HEK293T (cell line): ENCODE data around the gene SIPA1L3.
"Not testable (repeated sequence)": the region's sequence is repeated elsewhere in the genome, so short reads cannot be mapped to it uniquely, and the experiment has no call there.

ENCODE experiments used
- CTCF ChIA-PET: fragments of 350-600 bp; formaldehyde crosslinking; extraction: SDS; loops from one replicate; lab custom pipeline; 2021; ENCODE audit warnings: antibody characterized with exemption, inconsistent platforms; lab: Yijun Ruan, JAX
- POLR2A ChIA-PET: fragments of 350-600 bp; formaldehyde crosslinking; extraction: SDS; loops from one replicate; lab custom pipeline; 2020; ENCODE audit warnings: antibody characterized with exemption, inconsistent platforms; lab: Yijun Ruan, JAX
- DNase-seq: peaks from one replicate; pipeline ENCODE4 v3.0.0; 2012; ENCODE audit warnings: mixed read lengths; ENCODE audit errors: extremely low spot score
- ARNT ChIP-seq: fragments of 450-650 bp; IDR thresholded peaks from 2 replicates; pipeline ENCODE4 v1.6.1; 2017; ENCODE audit warnings: mild to moderate bottlenecking
- BHLHE40 ChIP-seq: fragments of 450-650 bp; IDR thresholded peaks from 2 replicates; pipeline ENCODE4 v1.6.1; 2016; ENCODE audit warnings: mild to moderate bottlenecking, moderate library complexity, borderline replicate concordance
- CTBP1 ChIP-seq: fragments of 450-650 bp; IDR thresholded peaks from 2 replicates; pipeline ENCODE4 v1.6.1; 2016; ENCODE audit warnings: borderline replicate concordance
- ELF4 ChIP-seq: fragments of 450-650 bp; IDR thresholded peaks from 2 replicates; pipeline ENCODE4 v1.6.1; 2017; ENCODE audit warnings: antibody characterized with exemption
- FOXA1 ChIP-seq: fragments of 450-650 bp; IDR thresholded peaks from 2 replicates; pipeline ENCODE4 v1.6.1; 2016; ENCODE audit warnings: mild to moderate bottlenecking
- FOXK2 ChIP-seq: fragments of 450-650 bp; IDR thresholded peaks from 2 replicates; pipeline ENCODE4 v1.6.1; 2016; ENCODE audit warnings: mild to moderate bottlenecking
- FOXM1 ChIP-seq: fragments of 450-650 bp; IDR thresholded peaks from 2 replicates; pipeline ENCODE4 v1.6.1; 2017; ENCODE audit warnings: mild to moderate bottlenecking, borderline replicate concordance
- HDGF ChIP-seq: fragments of 450-650 bp; IDR thresholded peaks from 2 replicates; pipeline ENCODE4 v1.6.1; 2017; ENCODE audit warnings: antibody characterized with exemption, borderline replicate concordance
- L3MBTL2 ChIP-seq: fragments of 450-650 bp; conservative IDR thresholded peaks from 2 replicates; pipeline ENCODE4 v1.6.1; 2016; ENCODE audit warnings: mild to moderate bottlenecking
- LEF1 ChIP-seq: fragments of 450-650 bp; IDR thresholded peaks from 2 replicates; pipeline ENCODE4 v1.6.1; 2017; ENCODE audit warnings: mild to moderate bottlenecking, borderline replicate concordance
- NFRKB ChIP-seq: fragments of 450-650 bp; IDR thresholded peaks from 2 replicates; pipeline ENCODE4 v1.6.1; 2016; ENCODE audit warnings: mild to moderate bottlenecking, moderate library complexity
- PKNOX1 ChIP-seq: fragments of 450-650 bp; IDR thresholded peaks from 2 replicates; pipeline ENCODE4 v1.6.1; 2016
- SP1 ChIP-seq: fragments of 450-650 bp; IDR thresholded peaks from 2 replicates; pipeline ENCODE4 v1.6.1; 2017
- SUZ12 ChIP-seq: fragments of 450-650 bp; IDR thresholded peaks from 2 replicates; pipeline ENCODE4 v1.6.1; 2016; ENCODE audit warnings: mild to moderate bottlenecking
- TARDBP ChIP-seq: fragments of 450-650 bp; IDR thresholded peaks from 2 replicates; pipeline ENCODE4 v1.6.1; 2016
- ZNF384 ChIP-seq: fragments of 450-650 bp; IDR thresholded peaks from 2 replicates; pipeline ENCODE4 v1.6.1; 2016

The SIPA1L3 gene

GRCh38 chr19:38221919-38222830 is 315.2 kb downstream of the SIPA1L3 start:
- no peak for DNase-seq
- ChIA-PET CTCF (no interaction called here), POLR2A (no interaction called here)
- TF ChIP-seq ELF4: no peak
- TF ChIP-seq NFRKB: no peak

GRCh38 chr19:38223119-38223523 is 316.1 kb downstream of the SIPA1L3 start:
- TF ChIP-seq FOXA1: no peak
- no peak for TF ChIP-seq BHLHE40
- no peak for TF ChIP-seq ELF4
- TF ChIP-seq FOXM1: no peak
- no peak for TF ChIP-seq TARDBP
- no peak for DNase-seq
- ChIA-PET POLR2A (no interaction called here), CTCF (no interaction called here)

- no peak for TF ChIP-seq SUZ12
- no peak for TF ChIP-seq NFRKB
- no peak for TF ChIP-seq PKNOX1
- no peak for TF ChIP-seq LEF1
- no peak for TF ChIP-seq ZNF384
- TF ChIP-seq SP1: no peak
- TF ChIP-seq FOXM1: no peak
- no peak for TF ChIP-seq L3MBTL2
- no peak for TF ChIP-seq FOXA1
- TF ChIP-seq HDGF: no peak
- TF ChIP-seq TARDBP: no peak
- TF ChIP-seq ELF4: no peak
- TF ChIP-seq BHLHE40: no peak
- no peak for TF ChIP-seq CTBP1
- TF ChIP-seq FOXK2: no peak
- TF ChIP-seq ARNT: no peak
- no peak for DNase-seq
- ChIA-PET POLR2A (no interaction called here), CTCF (no interaction called here)
Measured at GRCh38 chr19:38223617-38224013, 316.6 kb downstream of the SIPA1L3 start.

GRCh38 chr19:38224014-38224862 is 317.2 kb downstream of the SIPA1L3 start, which contains the start of gene DPF1:
DPF1 (minus strand) TSS chr19:38224222; CDS start chr19:38224142, 80 bp downstream.
- CTCF ChIA-PET: interaction anchor here (1.5 kb wide), 2 partner anchors 82 to 322 kb away, joined by 4 to 6 read pairs; no protein-coding TSS in a partner anchor
- TF ChIP-seq ZNF384: no peak
- peak; percentile 96 for TF ChIP-seq TARDBP
- no peak for TF ChIP-seq CTBP1
- peak; percentile 78 for TF ChIP-seq PKNOX1
- POLR2A ChIA-PET: interaction anchor here (1.0 kb wide), 1 partner anchor 9 kb away, joined by 5 read pairs; no protein-coding TSS in a partner anchor
- peak; percentile 91 for DNase-seq

GRCh38 chr19:38224863-38225218 is 317.8 kb downstream of the SIPA1L3 start:
- CTCF ChIA-PET: interaction anchor here (0.7 to 1.5 kb wide), 5 partner anchors 10 to 322 kb away, joined by 3 to 6 read pairs (median 4); no protein-coding TSS in a partner anchor
- DNase-seq: not testable (repeated sequence)
- POLR2A ChIA-PET: interaction anchor here (1.0 kb wide), 1 partner anchor 8 kb away, joined by 5 read pairs; no protein-coding TSS in a partner anchor

GRCh38 chr19:38227287-38228004 is 320.4 kb downstream of the SIPA1L3 start:
- TF ChIP-seq ARNT (no peak), SUZ12 (no peak), TARDBP (no peak), FOXK2 (no peak), CTBP1 (no peak), ELF4 (no peak), SP1 (no peak), ZNF384 (no peak)
- POLR2A ChIA-PET: interaction anchor here (1.2 kb wide), 1 partner anchor 38 kb away, joined by 4 read pairs; no protein-coding TSS in a partner anchor
- DNase-seq: no peak
- CTCF ChIA-PET: interaction anchor here (0.6 kb wide), 1 partner anchor 407 kb away, joined by 7 read pairs; no protein-coding TSS in a partner anchor

- DNase-seq: no peak
- POLR2A ChIA-PET: no interaction called here
- TF ChIP-seq PKNOX1 (no peak), CTBP1 (no peak)
- CTCF ChIA-PET: interaction anchor here (0.6 kb wide), 1 partner anchor 407 kb away, joined by 7 read pairs; no protein-coding TSS in a partner anchor
Measured at GRCh38 chr19:38228005-38228377, 321.0 kb downstream of the SIPA1L3 start.
